ENCODE results near the gene CHAC2.
"Not testable (repeated sequence)": the region's sequence is repeated elsewhere in the genome, so short reads cannot be mapped to it uniquely, and the experiment has no call there.

Gene CHAC2

GRCh38 chr2:53767405-53768241 is at the start of gene CHAC2:
CHAC2 (plus strand) TSS chr2:53767804; CDS start chr2:53767887, 83 bp downstream.
- peak; percentile 71 for DNase-seq

GRCh38 chr2:53720944-53721343 is 46.7 kb upstream of the CHAC2 start:
- not testable (repeated sequence) for DNase-seq

- no peak for DNase-seq
Observed at GRCh38 chr2:53724536-53724935, 43.1 kb upstream of the CHAC2 start.

- no peak for DNase-seq
Observed at GRCh38 chr2:53725662-53726061, 41.9 kb upstream of the CHAC2 start.

GRCh38 chr2:53727921-53728320 is 39.7 kb upstream of the CHAC2 start:
- DNase-seq, result no peak

- no peak for DNase-seq
Observed at GRCh38 chr2:53729143-53729762, 38.4 kb upstream of the CHAC2 start.

- DNase-seq, result no peak
Observed at GRCh38 chr2:53737091-53737490, 30.5 kb upstream of the CHAC2 start.

GRCh38 chr2:53739032-53739431 is 28.6 kb upstream of the CHAC2 start:
- no peak for DNase-seq

- no peak for DNase-seq
Observed at GRCh38 chr2:53740170-53740569, 27.4 kb upstream of the CHAC2 start.

- no peak for DNase-seq
Observed at GRCh38 chr2:53744395-53745065, 23.1 kb upstream of the CHAC2 start.

GRCh38 chr2:53750041-53750768 is 17.4 kb upstream of the CHAC2 start:
- DNase-seq, result no peak

GRCh38 chr2:53751728-53752127 is 15.9 kb upstream of the CHAC2 start:
- DNase-seq, result no peak

GRCh38 chr2:53752385-53752784 is 15.2 kb upstream of the CHAC2 start:
- DNase-seq, result no peak

GRCh38 chr2:53753041-53753440 is 14.6 kb upstream of the CHAC2 start:
- no peak for DNase-seq

GRCh38 chr2:53755121-53755520 is 12.5 kb upstream of the CHAC2 start:
- no peak for DNase-seq

- no peak for DNase-seq
Observed at GRCh38 chr2:53756644-53757043, 11.0 kb upstream of the CHAC2 start.

GRCh38 chr2:53757206-53757605 is 10.4 kb upstream of the CHAC2 start:
- not testable (repeated sequence) for DNase-seq

- DNase-seq, result no peak
Observed at GRCh38 chr2:53765767-53766166, 1.8 kb upstream of the CHAC2 start.

- peak; percentile 7 for DNase-seq
Observed at GRCh38 chr2:53768242-53768542, 588 bp downstream of the CHAC2 start.

- no peak for DNase-seq
Observed at GRCh38 chr2:53769318-53769945, 1.8 kb downstream of the CHAC2 start.

- no peak for DNase-seq
Observed at GRCh38 chr2:53770264-53770663, 2.7 kb downstream of the CHAC2 start.

GRCh38 chr2:53777134-53777533 is 9.5 kb downstream of the CHAC2 start:
- DNase-seq, result no peak

Measured in NCI-H226 (cell line).